HepG2 (cell line): Measurements from ENCODE around the gene L3MBTL4. TPM values are rescaled to one million over a fixed set of nuclear protein-coding genes. Genes with fewer than 3 reads are reported as not detected.

ENCODE experiments used
- DMAP1 ChIP-seq: IDR thresholded peaks from 2 replicates; pipeline ENCODE4 v1.6.1; 2016
- MEIS1 ChIP-seq: sonication (generic); formaldehyde crosslinking; IDR thresholded peaks from 2 replicates; pipeline ENCODE4 v1.9.0; 2021; ENCODE audit warnings: mild to moderate bottlenecking, missing genetic modification reagents, moderate library complexity, borderline replicate concordance
- PPARG ChIP-seq: conservative IDR thresholded peaks from 2 replicates; pipeline ENCODE4 v1.6.1; 2016; ENCODE audit warnings: missing biosample characterization, missing genetic modification reagents
- SP2 ChIP-seq: sonication (generic); formaldehyde crosslinking; IDR thresholded peaks from 2 replicates; pipeline ENCODE4 v1.5.1; 2020; ENCODE audit warnings: mild to moderate bottlenecking, missing genetic modification reagents
- TBX2 ChIP-seq: sonication (generic); formaldehyde crosslinking; IDR thresholded peaks from 2 replicates; pipeline ENCODE4 v1.5.0; 2020; ENCODE audit warnings: missing genetic modification reagents, mild to moderate bottlenecking, borderline replicate concordance
- WIZ ChIP-seq: sonication (generic); formaldehyde crosslinking; IDR thresholded peaks from 2 replicates; pipeline ENCODE4 v1.5.1; 2020; ENCODE audit warnings: mild to moderate bottlenecking, missing genetic modification reagents
- ZEB1 ChIP-seq: IDR thresholded peaks from 2 replicates; pipeline ENCODE4 v1.6.1; 2012; ENCODE audit warnings: mild to moderate bottlenecking, low read depth, inconsistent platforms; ENCODE audit not compliant: insufficient replicate concordance
- ZFX ChIP-seq: sonication (generic); formaldehyde crosslinking; IDR thresholded peaks from 2 replicates; pipeline ENCODE4 v1.4.0; 2020; ENCODE audit warnings: mild to moderate bottlenecking, low read depth, missing genetic modification reagents, moderate library complexity
- ZKSCAN8 ChIP-seq: IDR thresholded peaks from 2 replicates; pipeline ENCODE4 v1.6.1; 2016; ENCODE audit warnings: borderline replicate concordance, missing genetic modification reagents, missing compliant biosample characterization
- ZNF747 ChIP-seq: sonication (generic); formaldehyde crosslinking; IDR thresholded peaks from 2 replicates; pipeline ENCODE4 v1.8.1; 2023; ENCODE audit warnings: missing genetic modification reagents, mild to moderate bottlenecking, borderline replicate concordance
- ZNF772 ChIP-seq: sonication (generic); formaldehyde crosslinking; IDR thresholded peaks from 2 replicates; pipeline ENCODE4 v1.5.0; 2020; ENCODE audit warnings: mild to moderate bottlenecking, missing genetic modification reagents
- ZNF790 ChIP-seq: sonication (generic); formaldehyde crosslinking; IDR thresholded peaks from 2 replicates; pipeline ENCODE4 v1.8.0; 2022; ENCODE audit warnings: missing genetic modification reagents, mild to moderate bottlenecking, borderline replicate concordance
- polyA plus RNA-seq, 8 experiments: library from polyadenylated mRNA; depleted of rRNA in 3 of 8; stranded (reverse) in 7 of 8; unstranded in 1 of 8; fragments of >200 nt; fragmentation: Illumina TruSeq in 4 of 8; extraction: Trizol in 4 of 8; gene quantifications; 2 replicates each; pipeline versions ENCODE4 v1.2.1 to v1.2.3, GENCODE V29; 2011 to 2016; ENCODE audit warnings: low read depth in 4 of 8, missing spikeins in 1 of 8, mixed read lengths in 1 of 8; ENCODE audit not compliant: insufficient read depth in 1 of 8
- total RNA-seq, 5 experiments: library from RNA; depleted of rRNA; stranded (reverse); fragments of >200 nt; fragmentation: Illumina TruSeq; extraction: Trizol; gene quantifications; 2 replicates each; pipeline ENCODE4 v1.2.3, GENCODE V29; 2016; ENCODE audit warnings: low read depth in 1 of 5
- TF ChIP-seq, protein P1 (sequence below): fragments of 450-650 bp; IDR thresholded peaks from 2 replicates; pipeline ENCODE4 v1.6.1; 2017
- TF ChIP-seq, protein P2 (sequence below): sonication (generic); formaldehyde crosslinking; IDR thresholded peaks from 2 replicates; pipeline ENCODE4 v1.8.1; 2023; ENCODE audit warnings: mild to moderate bottlenecking, inconsistent platforms, moderate library complexity, missing genetic modification reagents, borderline replicate concordance
- TF ChIP-seq, protein P3 (sequence below): sonication (generic); formaldehyde crosslinking; IDR thresholded peaks from 2 replicates; pipeline ENCODE4 v1.4.0; 2020; ENCODE audit warnings: missing genetic modification reagents, borderline replicate concordance
- TF ChIP-seq, protein P4 (sequence below), 2 experiments: sonication (generic) in 1 of 2; formaldehyde crosslinking in 1 of 2; IDR thresholded peaks; 2 replicates each; pipeline versions ENCODE4 v1.6.1 to v1.9.0; 2014 to 2022; ENCODE audit warnings: antibody characterized with exemption in 1 of 2, borderline replicate concordance in 1 of 2, inconsistent platforms in 1 of 2, low read depth in 1 of 2, missing genetic modification reagents in 1 of 2
- TF ChIP-seq, protein P5 (sequence below): sonication (generic); formaldehyde crosslinking; IDR thresholded peaks from 2 replicates; pipeline ENCODE4 v1.4.0; 2020; ENCODE audit warnings: missing genetic modification reagents

Gene L3MBTL4
- total and polyA plus RNA-seq, 2 of the 13 experiments (the other 11 are each of a cell fraction or from before 2014, with no cell fraction given), result 10.8 to 13.3 TPM

DNA sequence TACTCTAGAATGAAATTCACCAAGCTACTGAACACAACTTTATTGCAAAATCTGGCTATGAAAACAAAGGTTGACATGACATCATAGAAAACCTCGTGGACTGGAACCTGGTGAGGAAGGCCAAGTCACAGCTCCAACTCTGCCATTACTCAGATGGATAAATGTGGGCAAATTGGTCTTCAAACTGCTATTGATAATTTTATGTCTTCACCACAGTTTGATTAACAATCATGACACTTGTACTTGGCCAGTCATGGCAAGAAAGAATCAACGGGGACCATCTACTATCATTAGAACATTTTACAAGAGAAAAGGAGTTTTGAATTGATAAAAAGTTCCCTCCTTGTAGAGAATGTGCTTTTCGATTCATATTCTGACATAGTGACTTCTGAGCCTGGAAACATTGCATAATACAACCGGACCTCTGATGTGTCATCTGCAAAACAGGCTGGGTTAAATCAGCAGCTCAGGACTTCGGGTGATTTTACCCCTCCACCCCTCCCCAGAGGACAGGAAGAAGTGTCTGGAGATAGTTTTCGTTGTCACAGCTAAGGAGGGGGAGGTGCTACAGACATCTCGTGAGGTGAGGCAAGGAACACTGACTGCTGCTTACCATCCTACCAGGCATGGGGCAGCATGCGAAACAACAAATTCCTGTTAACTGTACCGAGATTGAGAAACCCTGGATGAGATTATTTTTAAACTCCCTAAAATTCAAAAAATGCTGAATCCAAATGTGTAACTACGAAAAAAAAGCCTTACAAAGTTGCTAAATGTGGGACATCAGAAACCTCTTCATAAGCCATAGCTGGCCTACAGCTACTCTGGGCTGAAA is 8.4 kb downstream of the L3MBTL4 start (continued):
- TF ChIP-seq WIZ (CRISPR knock-in tag), result no peak
- TF ChIP-seq DMAP1 (CRISPR knock-in tag), result no peak
- no peak for TF ChIP-seq ZNF747 (CRISPR knock-in tag)
- TF ChIP-seq ZKSCAN8 (CRISPR knock-in tag), result no peak
- TF ChIP-seq, protein P1, sequence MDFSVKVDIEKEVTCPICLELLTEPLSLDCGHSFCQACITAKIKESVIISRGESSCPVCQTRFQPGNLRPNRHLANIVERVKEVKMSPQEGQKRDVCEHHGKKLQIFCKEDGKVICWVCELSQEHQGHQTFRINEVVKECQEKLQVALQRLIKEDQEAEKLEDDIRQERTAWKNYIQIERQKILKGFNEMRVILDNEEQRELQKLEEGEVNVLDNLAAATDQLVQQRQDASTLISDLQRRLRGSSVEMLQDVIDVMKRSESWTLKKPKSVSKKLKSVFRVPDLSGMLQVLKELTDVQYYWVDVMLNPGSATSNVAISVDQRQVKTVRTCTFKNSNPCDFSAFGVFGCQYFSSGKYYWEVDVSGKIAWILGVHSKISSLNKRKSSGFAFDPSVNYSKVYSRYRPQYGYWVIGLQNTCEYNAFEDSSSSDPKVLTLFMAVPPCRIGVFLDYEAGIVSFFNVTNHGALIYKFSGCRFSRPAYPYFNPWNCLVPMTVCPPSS, result no peak
- no peak for TF ChIP-seq ZEB1
- TF ChIP-seq ZNF790 (CRISPR knock-in tag), result no peak; the same call in 1 of the 2 replicates
- TF ChIP-seq, protein P2, sequence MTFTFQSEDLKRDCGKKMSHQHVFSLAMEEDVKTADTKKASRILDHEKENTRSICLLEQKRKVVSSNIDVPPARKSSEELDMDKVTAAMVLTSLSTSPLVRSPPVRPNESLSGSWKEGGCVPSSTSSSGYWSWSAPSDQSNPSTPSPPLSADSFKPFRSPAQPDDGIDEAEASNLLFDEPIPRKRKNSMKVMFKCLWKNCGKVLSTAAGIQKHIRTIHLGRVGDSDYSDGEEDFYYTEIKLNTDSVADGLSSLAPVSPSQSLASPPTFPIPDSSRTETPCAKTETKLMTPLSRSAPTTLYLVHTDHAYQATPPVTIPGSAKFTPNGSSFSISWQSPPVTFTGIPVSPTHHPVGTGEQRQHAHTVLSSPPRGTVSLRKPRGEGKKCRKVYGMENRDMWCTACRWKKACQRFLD (CRISPR knock-in tag), result no peak
- TF ChIP-seq, protein P3, sequence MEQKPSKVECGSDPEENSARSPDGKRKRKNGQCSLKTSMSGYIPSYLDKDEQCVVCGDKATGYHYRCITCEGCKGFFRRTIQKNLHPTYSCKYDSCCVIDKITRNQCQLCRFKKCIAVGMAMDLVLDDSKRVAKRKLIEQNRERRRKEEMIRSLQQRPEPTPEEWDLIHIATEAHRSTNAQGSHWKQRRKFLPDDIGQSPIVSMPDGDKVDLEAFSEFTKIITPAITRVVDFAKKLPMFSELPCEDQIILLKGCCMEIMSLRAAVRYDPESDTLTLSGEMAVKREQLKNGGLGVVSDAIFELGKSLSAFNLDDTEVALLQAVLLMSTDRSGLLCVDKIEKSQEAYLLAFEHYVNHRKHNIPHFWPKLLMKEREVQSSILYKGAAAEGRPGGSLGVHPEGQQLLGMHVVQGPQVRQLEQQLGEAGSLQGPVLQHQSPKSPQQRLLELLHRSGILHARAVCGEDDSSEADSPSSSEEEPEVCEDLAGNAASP, result no peak
- TF ChIP-seq ZFX, result peak; percentile 9; the same call in 1 of the 2 replicates
- TF ChIP-seq PPARG (CRISPR knock-in tag), result no peak
- TF ChIP-seq SP2 (CRISPR knock-in tag), result no peak
- TF ChIP-seq, protein P4, sequence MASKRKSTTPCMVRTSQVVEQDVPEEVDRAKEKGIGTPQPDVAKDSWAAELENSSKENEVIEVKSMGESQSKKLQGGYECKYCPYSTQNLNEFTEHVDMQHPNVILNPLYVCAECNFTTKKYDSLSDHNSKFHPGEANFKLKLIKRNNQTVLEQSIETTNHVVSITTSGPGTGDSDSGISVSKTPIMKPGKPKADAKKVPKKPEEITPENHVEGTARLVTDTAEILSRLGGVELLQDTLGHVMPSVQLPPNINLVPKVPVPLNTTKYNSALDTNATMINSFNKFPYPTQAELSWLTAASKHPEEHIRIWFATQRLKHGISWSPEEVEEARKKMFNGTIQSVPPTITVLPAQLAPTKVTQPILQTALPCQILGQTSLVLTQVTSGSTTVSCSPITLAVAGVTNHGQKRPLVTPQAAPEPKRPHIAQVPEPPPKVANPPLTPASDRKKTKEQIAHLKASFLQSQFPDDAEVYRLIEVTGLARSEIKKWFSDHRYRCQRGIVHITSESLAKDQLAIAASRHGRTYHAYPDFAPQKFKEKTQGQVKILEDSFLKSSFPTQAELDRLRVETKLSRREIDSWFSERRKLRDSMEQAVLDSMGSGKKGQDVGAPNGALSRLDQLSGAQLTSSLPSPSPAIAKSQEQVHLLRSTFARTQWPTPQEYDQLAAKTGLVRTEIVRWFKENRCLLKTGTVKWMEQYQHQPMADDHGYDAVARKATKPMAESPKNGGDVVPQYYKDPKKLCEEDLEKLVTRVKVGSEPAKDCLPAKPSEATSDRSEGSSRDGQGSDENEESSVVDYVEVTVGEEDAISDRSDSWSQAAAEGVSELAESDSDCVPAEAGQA (IDR thresholded peaks at IDR 0.05; ENCODE audit: low read depth), result no peak
- TF ChIP-seq, protein P4 (CRISPR knock-in tag; IDR thresholded peaks at IDR 0.05; ENCODE audit: borderline replicate concordance), result no peak
- no peak for TF ChIP-seq ZNF772 (CRISPR knock-in tag)
- TF ChIP-seq TBX2 (CRISPR knock-in tag), result no peak
- TF ChIP-seq, protein P5, sequence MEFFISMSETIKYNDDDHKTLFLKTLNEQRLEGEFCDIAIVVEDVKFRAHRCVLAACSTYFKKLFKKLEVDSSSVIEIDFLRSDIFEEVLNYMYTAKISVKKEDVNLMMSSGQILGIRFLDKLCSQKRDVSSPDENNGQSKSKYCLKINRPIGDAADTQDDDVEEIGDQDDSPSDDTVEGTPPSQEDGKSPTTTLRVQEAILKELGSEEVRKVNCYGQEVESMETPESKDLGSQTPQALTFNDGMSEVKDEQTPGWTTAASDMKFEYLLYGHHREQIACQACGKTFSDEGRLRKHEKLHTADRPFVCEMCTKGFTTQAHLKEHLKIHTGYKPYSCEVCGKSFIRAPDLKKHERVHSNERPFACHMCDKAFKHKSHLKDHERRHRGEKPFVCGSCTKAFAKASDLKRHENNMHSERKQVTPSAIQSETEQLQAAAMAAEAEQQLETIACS (CRISPR knock-in tag), result no peak
- TF ChIP-seq MEIS1, result no peak
